Aorta (tissue), 5 donors: ENCODE results near the gene TENM4. TPM values are rescaled to one million over a fixed set of nuclear protein-coding genes. Genes with fewer than 3 reads are reported as not detected.

Source experiments
- ATAC-seq: fragments of 200-7000 bp; cut with Tn5 transposase; one replicate; pipeline ENCODE4 v1.9.1; 2022; ENCODE audit warnings: moderate library complexity; ENCODE audit not compliant: low FRiP score
- DNase-seq, 2 donors: peaks; one replicate each; pipeline ENCODE4 v3.0.0-alpha.2; 2020
- H3K27ac ChIP-seq, 2 donors: one replicate each; pipeline ENCODE4 v1.5.1; 2013; ENCODE audit warnings: low read length in 2 of 2, mild to moderate bottlenecking in 2 of 2, moderate library complexity in 2 of 2, control low read depth in 1 of 2, inconsistent platforms in 1 of 2, low read depth in 1 of 2
- H3K27me3 ChIP-seq, 2 donors: one replicate each; pipeline ENCODE4 v1.6.1; 2013; ENCODE audit warnings: control low read depth in 1 of 2, low read length in 1 of 2, mild to moderate bottlenecking in 1 of 2, moderate library complexity in 1 of 2; ENCODE audit not compliant: insufficient read depth in 2 of 2, control insufficient read depth in 1 of 2
- H3K36me3 ChIP-seq, 2 donors: one replicate each; pipeline ENCODE4 v1.6.1; 2013; ENCODE audit warnings: control low read depth in 1 of 2, low read length in 1 of 2, mild to moderate bottlenecking in 1 of 2; ENCODE audit not compliant: insufficient read depth in 2 of 2, control insufficient read depth in 1 of 2
- H3K4me1 ChIP-seq, 2 donors: one replicate each; pipeline ENCODE4 v1.6.1; 2013; ENCODE audit warnings: low read length in 2 of 2, control low read depth in 1 of 2, mild to moderate bottlenecking in 1 of 2, moderate library complexity in 1 of 2; ENCODE audit not compliant: insufficient read depth in 2 of 2, control insufficient read depth in 1 of 2
- H3K4me3 ChIP-seq, 2 donors: one replicate each; pipeline ENCODE4 v1.5.1; 2013; ENCODE audit warnings: low read length in 2 of 2, control low read depth in 1 of 2, mild to moderate bottlenecking in 1 of 2
- H3K9me3 ChIP-seq: one replicate; pipeline ENCODE4 v1.6.1; 2013; ENCODE audit warnings: mild to moderate bottlenecking, low read length; ENCODE audit not compliant: control insufficient read depth
- WGBS, 2 donors: extraction: QIAGEN DNeasy Blood & Tissue Kit; methylation state at CpG; one replicate each; pipeline ENCODE4 v1.1.7; 2013; 5-methylcytosine and 5-hydroxymethylcytosine counted together
- intact Hi-C, 2 donors: fragments of 100-400 bp; cut with DNase I; formaldehyde crosslinking; loops; one replicate each; pipeline versions ENCODE4 v1.14.2 to v1.15.0; 2022
- polyA plus RNA-seq, 2 donors: library from polyadenylated mRNA; stranded (reverse); fragments of 200-250 nt; gene quantifications; one replicate each; pipeline ENCODE4 v1.2.3, GENCODE V29; 2013
- total RNA-seq, 2 donors: library from RNA; stranded (reverse); fragmentation: NEBNext Ultra II Directional; extraction: Animal tissue kit (Norgen Biotek cat#: 25700); gene quantifications; one replicate each; pipeline ENCODE4 v1.2.1, GENCODE V29; 2021
- donor health status: healthy with polysubstance abuse.
- donor health status: Bipolar disorder and iron deficiency.
- donor health status: DM: no; HTN: no; CAD: no.
- donor health status: DM: no; HTN: no; CAD: no.
- donor health status: DM: yes; HTN: yes; CAD: no.

Gene TENM4
- total and polyA plus RNA-seq, 4 donors = 0.20 to 9.1 (median 2.5) TPM

GRCh38 chr11:79113054-79113690, 327.7 kb downstream of the TENM4 start:
- no peaks in the 10 kb centered on the region for H3K27me3 ChIP-seq
- DNase-seq = no peak
- H3K27ac ChIP-seq = no peak overlapping the region
- intact Hi-C loops = no loop called here
- no peaks in the 10 kb centered on the region for H3K36me3 ChIP-seq
- no peaks in the 10 kb centered on the region for H3K4me1 ChIP-seq
- 77 to 78% methylated on average over 5 of the region's 5 CpGs for WGBS, 2 donors
- H3K9me3 ChIP-seq = peaks cover 2% of the 10 kb centered on the region
- ATAC-seq = no peak
- no peak overlapping the region for H3K4me3 ChIP-seq

GRCh38 chr11:79110796-79111195, 330.0 kb downstream of the TENM4 start:
- Histone ChIP-seq H3K4me1 (no peaks in the 10 kb centered on the region), H3K36me3 (no peaks in the 10 kb centered on the region), H3K27me3 (no peaks in the 10 kb centered on the region), H3K4me3 (no peak overlapping the region), H3K27ac (no peak overlapping the region), H3K9me3 (peaks cover 3% of the 10 kb centered on the region)
- DNase-seq (no peak), ATAC-seq (no peak)
- intact Hi-C loops = no loop called here
- WGBS, 2 donors = 86 to 95% methylated on average over 5 of the region's 5 CpGs

- Histone ChIP-seq H3K4me3 (no peak overlapping the region), H3K27ac (no peak overlapping the region), H3K27me3 (no peaks in the 10 kb centered on the region), H3K9me3 (peaks cover 1% of the 10 kb centered on the region), H3K36me3 (no peaks in the 10 kb centered on the region), H3K4me1 (no peaks in the 10 kb centered on the region)
- DNase-seq (no peak), ATAC-seq (no peak)
- WGBS, 2 donors = 82 to 87% methylated on average over 3 of the region's 3 CpGs
- intact Hi-C loops = no loop called here
These were observed 330.5 kb downstream of the TENM4 start for GRCh38 chr11:79110321-79110720.

- H3K9me3 ChIP-seq = peaks cover 1% of the 10 kb centered on the region
- no peaks in the 10 kb centered on the region for H3K36me3 ChIP-seq
- H3K27ac ChIP-seq = no peak overlapping the region
- ATAC-seq (no peak), DNase-seq (no peak)
- intact Hi-C loops = no loop called here
- H3K27me3 ChIP-seq = no peaks in the 10 kb centered on the region
- H3K4me3 ChIP-seq = no peak overlapping the region
- WGBS, 2 donors = 80 to 92% methylated on average over 7 of the region's 7 CpGs
- H3K4me1 ChIP-seq = no peaks in the 10 kb centered on the region
These were observed 332.0 kb downstream of the TENM4 start for GRCh38 chr11:79108851-79109250.

GRCh38 chr11:79102840-79103239, 338.0 kb downstream of the TENM4 start:
- no peak for DNase-seq
- ATAC-seq = no peak
- no peak overlapping the region for H3K4me3 ChIP-seq
- intact Hi-C loops = no loop called here
- H3K9me3 ChIP-seq = peaks cover 1% of the 10 kb centered on the region
- no peak overlapping the region for H3K27ac ChIP-seq
- H3K4me1 ChIP-seq = peaks cover 0 to 2% of the 10 kb centered on the region in 2 donors
- H3K27me3 ChIP-seq = no peaks in the 10 kb centered on the region
- H3K36me3 ChIP-seq = no peaks in the 10 kb centered on the region
- 96 to 99% methylated on average over 4 of the region's 4 CpGs for WGBS, 2 donors

GRCh38 chr11:79101656-79102055, 339.2 kb downstream of the TENM4 start:
- H3K27ac ChIP-seq = no peak overlapping the region
- no peaks in the 10 kb centered on the region for H3K36me3 ChIP-seq
- peaks cover 2 to 4% of the 10 kb centered on the region in 2 donors for H3K4me1 ChIP-seq
- ATAC-seq (no peak), DNase-seq (no peak)
- intact Hi-C loops = no loop called here
- H3K27me3 ChIP-seq = no peaks in the 10 kb centered on the region
- 3 to 7% methylated on average over 2 of the region's 2 CpGs for WGBS, 2 donors
- peaks cover 1% of the 10 kb centered on the region for H3K9me3 ChIP-seq
- no peak overlapping the region for H3K4me3 ChIP-seq

GRCh38 chr11:79100093-79100910, 340.5 kb downstream of the TENM4 start:
- no peaks in the 10 kb centered on the region for H3K9me3 ChIP-seq
- intact Hi-C loops = no loop called here
- H3K36me3 ChIP-seq = no peaks in the 10 kb centered on the region
- no peaks in the 10 kb centered on the region for H3K27me3 ChIP-seq
- WGBS, 2 donors = 62 to 68% methylated on average over 9 of the region's 9 CpGs
- ATAC-seq = peak; percentile 55
- H3K4me3 ChIP-seq = no peak overlapping the region
- H3K4me1 ChIP-seq = peaks cover 2 to 4% of the 10 kb centered on the region in 2 donors
- no peak overlapping the region for H3K27ac ChIP-seq
- peak in 1 of 2 donors; percentile 50 for DNase-seq

GRCh38 chr11:79098146-79098545, 342.7 kb downstream of the TENM4 start:
- no peaks in the 10 kb centered on the region for H3K27me3 ChIP-seq
- no peak overlapping the region for H3K27ac ChIP-seq
- no peak overlapping the region for H3K4me3 ChIP-seq
- H3K9me3 ChIP-seq = peaks cover 4% of the 10 kb centered on the region
- H3K4me1 ChIP-seq = peaks cover 2 to 4% of the 10 kb centered on the region in 2 donors
- ATAC-seq (no peak), DNase-seq (no peak)
- intact Hi-C loops = loop anchor here in 1 of 2 donors (10.0 kb wide), 2 partner anchors 293 to 337 kb away; no protein-coding TSS in a partner anchor
- no peaks in the 10 kb centered on the region for H3K36me3 ChIP-seq
- 37 to 62% methylated on average over 2 of the region's 2 CpGs for WGBS, 2 donors
